C4-2B (cell line): Measurements from ENCODE around the gene OSM.

Experiments used
- CTCF ChIP-seq: fragments of 450-650 bp; conservative IDR thresholded peaks from 2 replicates; pipeline ENCODE4 v1.5.1; 2017; ENCODE audit warnings: mild to moderate bottlenecking
- ZFX ChIP-seq: fragments of 450-650 bp; IDR thresholded peaks from 2 replicates; pipeline ENCODE4 v1.6.1; 2017

DNA sequence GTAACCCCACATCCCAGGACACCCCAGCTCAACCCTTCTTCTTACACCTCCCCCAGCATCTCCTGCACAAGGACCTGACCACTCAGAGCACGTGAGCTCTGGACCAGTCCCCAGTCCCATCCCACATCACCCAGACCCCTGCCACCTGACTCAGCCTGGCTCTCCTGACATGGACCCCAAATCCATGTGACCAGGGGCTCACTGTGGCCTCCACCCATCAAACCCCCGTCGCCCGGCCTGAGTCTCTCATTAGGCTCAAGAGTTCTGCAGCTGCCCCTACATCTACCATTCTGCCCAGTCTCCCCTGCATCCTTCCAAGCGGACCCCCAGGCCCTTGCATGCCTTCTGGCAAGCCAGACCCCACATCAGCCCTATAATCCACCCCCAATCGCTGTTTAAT is 18.2 kb downstream of the OSM start:
- TF ChIP-seq CTCF (no peak), ZFX (no peak)
